GM18868 (cell line): ENCODE measurements around the gene SLC44A1.
A peak's percentile ranks its signal among the peaks of the same experiment; 100 is the strongest.
"Not testable (repeated sequence)": the region's sequence is repeated elsewhere in the genome, so short reads cannot be mapped to it uniquely, and the experiment has no call there.

Experiments used
- ATAC-seq: cut with Tn5 transposase; IDR thresholded peaks from one replicate; pipeline ENCODE4 v1.9.1; 2021; ENCODE audit warnings: mild to moderate bottlenecking, moderate library complexity; ENCODE audit not compliant: unreplicated experiment

Gene SLC44A1

DNA sequence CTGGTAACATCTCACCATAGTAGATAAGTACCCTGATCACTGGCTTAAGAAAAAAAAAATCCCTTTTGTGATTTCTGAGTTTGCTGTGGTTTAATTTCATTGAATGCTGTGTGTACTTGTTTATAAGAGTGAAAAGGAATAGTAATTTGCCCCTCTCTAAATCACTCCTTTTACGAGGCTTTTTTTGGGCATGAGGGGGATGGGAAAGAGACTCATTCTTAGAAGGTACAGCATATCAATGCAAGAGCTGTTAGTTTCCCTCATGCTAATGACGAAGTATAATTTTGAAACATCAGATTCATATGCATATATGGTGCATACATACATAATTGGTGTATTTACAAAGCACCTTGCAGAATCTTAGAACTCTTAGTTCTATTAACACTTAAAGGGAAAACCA, 2.4 kb upstream of the SLC44A1 start:
- ATAC-seq: no peak

DNA sequence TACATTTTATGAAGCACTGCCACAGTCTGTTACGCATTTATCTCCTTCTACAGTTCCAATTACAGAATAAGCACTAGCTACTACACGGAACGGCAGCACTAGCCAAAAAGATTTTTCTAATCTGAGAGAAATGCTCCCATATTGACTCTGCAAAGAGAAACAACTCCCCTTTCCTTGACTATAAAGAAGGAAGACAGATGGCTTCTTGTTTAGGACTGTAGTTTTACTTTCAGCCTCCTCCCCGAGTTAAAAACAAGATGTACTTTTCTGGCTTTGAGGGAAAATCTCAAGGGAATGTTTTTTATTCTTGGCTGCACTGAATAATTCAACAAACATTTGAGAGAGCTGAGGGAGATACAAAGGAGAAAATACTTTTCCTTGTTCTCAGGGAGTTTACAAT, 1.9 kb upstream of the SLC44A1 start:
- no peak for ATAC-seq

DNA sequence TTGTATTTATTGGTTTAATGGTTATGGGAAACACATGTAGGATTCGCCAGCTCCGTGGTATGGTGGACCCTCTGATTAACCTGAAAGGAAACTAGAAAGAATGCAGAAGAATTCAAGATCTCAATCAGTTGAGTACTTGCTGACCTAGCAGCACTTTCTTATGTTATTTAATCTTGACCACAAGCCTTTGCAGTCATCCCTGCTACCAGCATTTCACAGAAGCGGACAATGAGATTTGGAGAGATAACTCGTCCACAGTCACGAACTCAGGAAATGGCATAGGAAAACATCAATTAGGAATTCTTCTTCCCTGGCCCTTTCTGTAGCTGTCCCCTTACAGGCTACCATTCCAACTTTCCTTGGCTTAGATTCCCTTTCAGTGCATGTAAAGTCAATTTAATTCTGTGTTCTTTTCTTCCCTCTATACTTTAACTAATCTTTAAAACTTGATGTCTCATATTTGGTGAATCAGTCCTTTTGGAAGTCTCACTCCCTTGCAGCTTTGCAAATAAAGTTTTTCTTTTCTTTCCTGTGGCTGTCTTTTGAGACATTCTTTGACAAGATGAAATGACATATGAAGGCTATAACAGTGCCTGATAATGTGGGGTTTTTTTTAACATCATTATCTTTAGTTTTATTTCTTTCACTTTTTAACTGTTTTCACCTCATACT, 1.3 kb upstream of the SLC44A1 start:
- ATAC-seq: no peak

DNA sequence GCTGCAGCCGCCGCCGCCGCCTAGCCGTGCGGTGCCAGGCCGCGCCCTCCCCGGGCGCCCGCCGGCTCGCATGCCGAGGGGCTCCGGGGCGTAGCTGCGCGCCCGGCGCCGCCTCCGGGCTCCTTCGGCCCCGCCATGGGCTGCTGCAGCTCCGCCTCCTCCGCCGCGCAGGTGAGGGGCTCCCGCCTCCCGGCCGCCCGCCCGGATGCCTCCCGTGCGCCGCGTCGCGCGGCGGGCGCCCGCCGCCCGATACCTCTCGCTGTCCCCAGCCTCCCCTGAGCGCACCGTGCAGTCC, 230 bp downstream of the SLC44A1 start:
- ATAC-seq: peak; percentile 58

DNA sequence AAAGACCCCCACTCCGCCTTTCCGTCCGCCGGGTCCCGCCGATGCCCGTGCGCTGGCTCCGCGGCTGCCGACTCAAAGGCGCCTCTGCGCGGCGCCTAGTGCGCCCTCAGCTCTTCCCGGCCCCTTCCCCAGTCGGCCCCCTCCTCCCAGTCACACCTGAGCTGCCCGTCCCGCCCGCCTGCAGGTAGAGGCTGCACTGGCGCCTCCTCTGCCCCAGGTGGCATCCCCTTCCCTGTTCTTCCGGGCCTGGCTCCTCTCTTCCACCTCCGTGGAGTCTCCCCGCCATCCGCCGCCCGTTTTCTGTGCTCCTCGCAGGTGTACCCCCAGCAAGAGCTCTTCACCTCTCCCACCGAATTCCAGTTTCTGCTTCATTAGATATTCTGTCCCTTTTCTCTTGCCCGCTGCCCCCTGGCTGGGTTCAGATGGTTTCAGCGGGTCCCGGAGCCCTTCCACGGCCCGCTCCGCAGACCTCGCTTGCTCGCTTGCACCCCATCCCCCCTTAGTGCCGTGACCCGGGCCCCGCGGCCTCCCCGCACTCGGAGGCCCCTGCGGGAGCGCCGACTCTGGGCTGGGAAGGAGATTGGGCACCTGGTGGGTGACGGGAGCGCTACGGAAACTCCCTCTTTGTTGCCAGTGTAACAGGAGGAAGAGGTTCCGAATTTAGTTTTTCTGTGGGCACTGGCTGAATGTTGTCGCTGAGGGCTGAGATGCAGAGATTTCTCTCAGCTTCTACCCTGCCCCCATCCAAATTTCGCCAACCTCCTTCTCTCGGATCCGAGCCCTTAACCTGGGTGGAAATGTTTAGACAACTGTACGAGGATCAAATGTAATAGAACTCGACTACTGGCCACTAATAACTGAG, 809 bp downstream of the SLC44A1 start:
- peak; percentile 3 for ATAC-seq

DNA sequence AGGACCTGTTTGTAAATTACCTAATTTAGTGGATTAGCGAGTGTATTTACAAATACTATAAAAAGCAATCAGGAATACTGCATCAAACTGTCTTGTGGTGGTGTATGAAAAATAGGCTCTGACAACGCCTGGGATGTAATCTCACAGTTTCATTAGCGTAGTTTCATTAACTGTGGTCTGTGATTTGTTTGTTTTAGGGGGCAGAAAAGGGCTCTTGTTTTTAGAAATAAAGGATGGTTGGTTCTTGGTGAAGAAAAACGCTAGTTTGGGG, 1.4 kb downstream of the SLC44A1 start:
- no peak for ATAC-seq

DNA sequence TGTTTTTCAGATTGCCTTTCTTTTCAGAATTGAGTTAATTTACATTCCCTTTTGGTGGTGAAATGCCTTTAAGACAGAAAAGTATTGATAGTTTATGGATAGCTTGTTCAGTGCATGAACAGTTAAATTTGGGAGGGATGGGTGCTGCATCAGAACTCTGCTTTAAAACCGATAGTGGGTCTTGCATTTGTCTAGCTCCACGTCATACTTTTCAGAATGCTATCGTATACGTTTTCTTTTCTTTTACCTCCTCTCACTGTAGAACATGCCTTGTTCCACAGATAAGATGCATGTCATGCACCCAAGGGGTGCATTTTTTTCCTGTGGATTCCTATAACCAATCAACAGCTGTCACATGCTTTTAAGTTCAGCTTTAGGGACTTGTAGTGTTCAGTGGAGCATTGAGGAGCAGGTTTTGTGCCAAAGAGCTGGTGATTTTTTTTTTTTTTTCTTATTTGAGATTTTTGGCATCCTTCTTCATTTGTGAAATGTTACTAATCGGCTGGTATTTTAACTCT, 2.3 kb downstream of the SLC44A1 start:
- no peak for ATAC-seq

DNA sequence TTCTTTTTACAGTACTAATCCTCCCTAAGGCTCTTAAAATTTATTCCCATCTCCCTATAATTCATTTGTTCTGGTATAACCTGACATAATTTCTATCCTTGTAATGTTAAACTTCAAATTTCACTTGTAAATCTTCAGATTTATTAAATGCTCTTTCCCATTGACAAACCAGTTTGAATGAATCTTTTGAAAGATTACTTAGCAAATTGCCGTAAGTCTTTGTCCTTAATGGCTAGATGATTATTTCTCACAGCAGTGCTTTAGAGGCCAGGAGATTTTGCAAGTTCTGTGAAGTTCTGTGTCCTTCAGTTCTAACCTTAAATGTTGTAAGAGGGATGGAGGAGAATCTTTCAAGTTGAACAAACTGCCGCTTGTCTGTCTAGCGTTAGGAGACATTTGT, 4.2 kb downstream of the SLC44A1 start:
- ATAC-seq: no peak

DNA sequence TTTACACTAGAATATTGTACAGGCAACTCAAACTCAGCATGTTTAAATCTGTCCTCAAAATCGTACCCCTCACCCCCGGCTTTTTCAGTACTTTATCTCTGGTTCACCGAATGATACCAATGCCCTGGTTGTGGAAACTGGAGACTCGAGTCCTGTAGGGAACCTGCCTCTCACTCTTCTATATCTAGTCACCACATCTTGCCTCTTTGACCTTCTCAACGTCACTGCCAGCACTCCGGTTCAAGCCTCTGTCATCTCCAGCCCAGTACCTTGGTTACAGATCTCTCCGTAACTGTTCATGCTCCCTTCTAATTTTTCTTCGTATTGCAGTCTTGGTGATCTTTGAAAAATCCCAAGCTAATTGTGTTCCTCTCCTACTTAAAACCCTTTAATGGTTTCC, 6.7 kb downstream of the SLC44A1 start:
- no peak for ATAC-seq

DNA sequence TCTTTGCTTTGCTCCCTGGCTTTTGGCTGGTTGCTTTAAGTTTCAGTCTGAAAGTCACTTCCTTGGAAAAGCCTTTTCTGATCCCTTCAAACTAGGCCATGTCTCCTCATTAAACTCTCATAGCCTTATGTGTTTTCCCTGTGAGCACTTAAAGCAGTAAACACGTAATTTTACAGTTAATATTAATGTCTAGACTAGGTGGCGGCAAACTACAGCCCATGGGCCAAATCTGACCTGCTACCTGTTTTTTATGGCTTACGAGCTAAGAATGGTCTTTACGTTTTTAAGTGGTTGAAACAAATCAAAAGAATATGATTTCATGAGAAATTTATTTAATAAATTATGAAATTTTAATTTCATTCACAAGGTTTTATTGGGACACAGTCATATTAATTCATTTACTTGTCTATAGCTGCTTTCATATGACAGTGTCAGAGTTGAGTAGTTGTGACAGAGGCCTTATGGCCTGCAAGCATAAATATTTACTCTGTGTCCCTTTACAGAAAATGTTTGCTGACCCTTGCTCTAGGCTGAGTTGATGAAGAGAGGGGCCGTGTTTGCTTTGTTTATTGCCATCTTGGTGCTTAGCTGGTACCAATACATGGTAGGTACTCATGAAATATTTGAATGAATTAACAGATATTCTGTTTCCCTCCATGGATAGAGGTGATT, 7.4 kb downstream of the SLC44A1 start:
- no peak for ATAC-seq

DNA sequence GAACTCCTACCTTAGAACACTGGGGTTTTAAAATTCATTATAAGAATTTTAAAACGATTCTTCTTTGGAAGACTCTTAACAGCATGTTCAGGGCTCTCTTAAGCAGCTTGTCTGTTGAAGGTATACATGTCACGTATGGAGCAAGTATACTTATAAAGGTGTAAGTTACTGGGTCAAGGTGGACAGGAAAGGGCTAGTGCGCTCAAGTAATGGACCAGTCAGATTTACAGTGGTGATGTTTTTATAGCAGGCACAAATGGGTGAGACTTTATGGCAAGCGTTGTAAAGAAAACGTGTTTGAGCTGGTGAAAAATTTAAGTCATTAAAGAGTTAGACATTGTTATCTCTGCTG, 7.9 kb downstream of the SLC44A1 start:
- ATAC-seq: no peak

DNA sequence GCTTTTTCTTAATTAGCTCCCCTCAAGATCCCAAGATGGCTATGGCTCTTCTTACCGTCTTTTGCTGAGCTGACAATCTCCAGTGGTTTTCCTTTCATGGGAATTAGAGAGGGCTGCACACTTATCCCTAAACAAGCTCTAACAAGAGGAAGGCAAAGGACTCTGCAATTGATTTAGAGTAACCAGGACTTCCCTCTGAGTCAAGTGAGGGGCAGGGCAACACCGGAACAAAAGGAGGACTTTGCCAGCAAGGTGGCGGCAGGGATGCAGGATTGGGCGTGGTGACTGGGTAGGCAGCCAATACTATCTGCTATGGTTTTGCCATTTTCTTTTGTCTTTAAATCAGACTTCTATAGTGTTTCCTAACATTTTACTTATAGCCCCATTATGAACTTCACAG, 9.8 kb downstream of the SLC44A1 start:
- no peak for ATAC-seq

DNA sequence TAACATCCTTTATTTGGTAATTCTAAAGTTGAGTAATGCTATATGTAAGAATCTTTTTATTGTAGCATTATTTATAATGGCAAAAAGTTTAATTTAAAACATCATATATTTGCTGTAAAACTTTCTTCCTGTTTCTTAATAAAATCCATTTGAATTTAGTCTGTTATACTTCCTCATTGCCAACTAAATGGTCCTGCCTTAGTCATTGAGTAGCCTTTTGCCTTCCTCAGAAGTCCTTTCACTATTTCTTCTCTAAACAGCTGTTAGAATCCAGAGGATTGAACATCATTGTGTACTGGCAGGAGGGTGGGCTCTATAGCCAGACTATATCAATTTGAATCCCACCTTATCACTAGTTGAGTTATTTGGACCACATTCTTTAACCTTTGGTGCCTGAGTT, 11.0 kb downstream of the SLC44A1 start:
- ATAC-seq: no peak

DNA sequence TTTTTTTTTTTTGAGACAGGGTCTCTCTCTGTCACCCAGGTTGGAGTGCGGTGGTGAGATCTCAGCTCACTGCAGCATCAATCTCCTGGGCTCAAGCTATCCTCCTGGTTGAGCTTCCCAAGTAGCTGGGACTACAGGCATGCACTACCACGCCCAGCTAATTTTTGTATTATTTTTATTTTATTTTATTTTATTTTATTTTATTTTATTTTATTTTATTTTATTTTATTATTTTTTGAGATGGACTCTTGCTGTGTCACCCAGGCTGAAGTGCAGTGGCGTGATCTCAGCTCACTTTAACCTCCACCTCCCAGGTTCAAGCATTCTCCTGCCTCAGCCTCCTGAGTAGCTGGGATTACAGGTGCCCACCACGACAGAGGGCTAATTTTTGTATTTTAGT, 12.1 kb downstream of the SLC44A1 start:
- ATAC-seq: not testable (repeated sequence)

DNA sequence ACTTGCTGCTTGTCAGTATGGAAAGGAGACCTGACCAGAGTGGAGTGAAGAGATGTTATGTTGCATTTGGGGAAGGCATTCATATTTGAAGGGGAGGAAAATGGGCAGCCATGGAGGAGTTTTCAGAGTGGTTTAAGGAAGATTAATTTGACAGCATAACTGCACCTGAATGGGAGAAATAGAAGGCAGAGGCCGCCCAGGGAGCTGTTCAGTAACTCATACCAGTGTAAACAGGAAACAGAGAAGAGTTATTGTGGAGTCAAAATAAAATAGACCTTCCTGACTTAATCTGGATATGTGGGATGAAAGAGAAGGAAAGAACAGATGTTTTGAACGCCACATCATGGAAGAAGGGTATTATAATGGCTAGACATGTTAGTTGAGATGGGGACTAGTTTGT, 13.4 kb downstream of the SLC44A1 start:
- no peak for ATAC-seq

DNA sequence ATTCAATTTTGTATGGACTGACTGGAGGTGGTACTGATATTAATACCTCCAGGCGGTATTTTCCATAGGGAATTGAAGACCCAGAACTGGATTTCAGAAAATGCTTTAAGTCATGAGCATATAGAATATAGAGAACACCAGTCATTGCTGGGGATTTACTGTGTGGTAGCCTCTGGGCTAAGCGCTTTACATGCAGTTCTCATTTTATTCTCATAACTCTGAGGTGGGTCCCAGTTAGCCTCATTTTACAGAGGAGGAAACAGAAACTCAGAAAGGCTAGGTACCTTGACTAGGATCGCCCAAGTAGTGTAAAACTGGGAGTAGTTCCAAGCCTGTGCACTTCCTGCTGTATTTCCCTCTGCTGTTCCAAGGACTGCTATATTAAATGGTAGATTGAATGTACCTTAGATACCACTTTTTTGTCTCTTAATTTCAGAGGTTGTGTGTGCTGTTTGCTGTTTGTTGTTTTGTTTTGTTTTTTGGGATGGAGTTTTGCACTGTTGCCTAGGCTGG, 13.8 kb downstream of the SLC44A1 start:
- ATAC-seq: no peak

DNA sequence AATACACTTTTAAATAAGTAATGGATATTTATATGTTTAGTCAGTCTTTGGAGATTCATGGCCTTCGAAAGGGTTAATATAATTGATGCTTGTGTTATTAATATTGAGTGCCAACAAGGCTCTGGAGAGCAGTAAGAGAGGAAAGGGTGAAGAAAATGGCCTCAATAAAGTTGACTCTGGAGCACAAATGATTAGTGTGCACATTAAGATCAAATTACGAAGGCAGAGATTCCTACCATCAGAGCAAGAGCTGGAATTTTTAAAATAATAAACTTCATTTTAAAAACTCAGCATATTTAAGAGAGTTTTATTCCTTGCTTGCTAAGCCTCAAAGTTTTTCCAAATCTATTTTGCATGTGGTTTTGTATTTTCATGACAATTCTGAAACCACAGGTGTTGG, 14.8 kb downstream of the SLC44A1 start:
- no peak for ATAC-seq

DNA sequence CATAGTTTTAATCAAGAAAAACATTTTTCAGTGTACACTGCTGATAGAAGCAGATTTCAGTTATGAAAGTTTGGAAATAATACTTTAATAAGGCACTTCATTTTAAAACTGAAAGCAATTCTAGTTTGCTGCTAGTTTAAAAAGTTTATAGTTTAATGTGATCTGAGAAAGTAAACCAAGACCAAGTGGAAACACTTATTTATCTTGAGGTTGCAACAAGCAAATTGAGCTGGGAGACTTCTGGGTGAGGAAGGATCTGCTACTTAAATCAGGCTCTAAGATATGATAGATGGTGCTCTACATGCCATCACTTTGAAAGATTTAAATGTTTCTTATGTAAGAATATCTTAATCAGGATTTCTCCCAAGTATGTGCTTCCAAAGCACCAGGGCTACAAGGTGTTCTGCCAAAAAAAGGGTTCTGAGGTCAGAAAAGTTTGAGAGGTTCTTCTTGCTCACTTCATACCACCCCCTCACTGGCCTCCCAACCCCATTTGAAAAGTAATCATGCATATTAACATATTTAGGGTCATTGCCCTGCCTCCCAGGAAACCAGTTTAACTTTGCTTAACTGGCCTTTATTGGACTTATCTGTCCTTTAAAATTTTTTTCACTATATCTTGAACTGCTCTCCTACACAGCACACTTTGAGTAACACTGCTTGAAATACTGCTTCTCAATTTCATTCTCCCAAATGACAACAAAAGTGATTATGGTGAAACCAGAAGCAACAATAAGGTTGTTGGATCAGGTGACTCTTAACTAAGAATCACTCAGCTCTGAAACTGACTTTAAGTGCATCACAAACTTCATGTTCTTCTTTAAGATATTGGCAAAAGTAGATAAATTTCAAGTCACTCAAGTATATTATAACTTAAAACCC, 15.5 kb downstream of the SLC44A1 start:
- no peak for ATAC-seq

DNA sequence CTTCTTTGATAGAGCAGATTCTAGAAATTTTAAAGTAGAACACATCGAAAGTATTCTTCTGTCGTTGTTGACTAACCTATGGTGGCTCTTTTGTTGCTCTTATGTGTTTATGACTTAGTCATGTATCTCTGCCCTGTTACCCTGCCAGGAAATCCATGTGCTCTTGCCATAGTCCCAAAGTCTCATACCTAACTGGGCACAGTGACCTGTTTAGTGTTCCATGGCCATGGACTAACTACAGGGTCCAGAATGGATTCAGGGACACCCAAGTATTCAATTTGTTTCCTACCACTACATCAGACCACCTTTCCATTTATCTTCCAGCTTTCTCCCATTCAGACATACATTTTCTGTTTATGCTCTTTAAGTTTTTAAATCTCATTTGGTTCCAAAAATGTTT, 18.0 kb downstream of the SLC44A1 start:
- no peak for ATAC-seq

DNA sequence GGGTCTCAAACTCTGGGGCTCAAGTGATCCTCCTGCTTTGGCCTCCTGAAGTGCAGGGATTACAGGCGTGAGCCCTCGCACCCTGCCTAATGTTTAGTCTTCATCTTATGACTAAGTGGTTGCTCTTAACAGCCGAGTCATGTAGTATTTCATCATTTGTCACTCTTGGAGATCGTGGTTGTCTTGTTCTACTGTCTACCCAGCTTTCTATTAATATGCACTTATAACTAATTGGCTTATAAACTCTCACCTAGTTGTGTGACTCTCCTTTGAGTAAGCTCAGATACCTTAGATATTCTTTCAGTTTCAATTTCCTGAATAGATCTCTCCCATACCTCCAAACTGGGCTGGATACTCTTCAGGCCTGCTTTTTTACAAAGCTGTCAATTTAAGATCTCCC, 19.9 kb downstream of the SLC44A1 start:
- ATAC-seq: no peak

DNA sequence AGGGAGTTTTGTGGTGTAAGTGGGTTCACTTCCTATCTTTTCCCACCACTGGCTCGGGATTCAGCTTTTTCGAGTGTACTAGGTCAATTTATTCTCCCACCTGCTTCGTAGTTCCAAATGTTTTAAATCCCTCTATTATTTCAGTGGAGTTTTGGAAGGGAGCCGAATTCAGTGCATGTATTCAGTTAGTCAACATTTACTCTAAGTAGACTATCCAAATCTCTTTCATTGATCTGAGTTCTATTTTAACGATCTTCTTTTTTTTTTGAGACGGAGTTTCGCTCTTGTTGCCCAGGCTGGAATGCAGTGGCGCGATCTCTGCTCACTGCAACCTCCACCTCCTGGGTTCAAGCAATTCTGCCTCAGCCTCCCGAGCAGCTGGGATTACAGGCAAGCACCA, 23.8 kb downstream of the SLC44A1 start:
- not testable (repeated sequence) for ATAC-seq
